ENCODE data around the gene MAPKAP1.
A peak's percentile ranks its signal among the peaks of the same experiment; 100 is the strongest.

The MAPKAP1 gene

GRCh38 chr9:125493384-125493783, 213.6 kb downstream of the MAPKAP1 start:
- H3K27ac Mint-ChIP-seq (ENCODE audit: low read depth), result no peak overlapping the region
- peaks cover 3% of the 10 kb centered on the region for H3K36me3 Mint-ChIP-seq (ENCODE audit: insufficient read depth)
- ATAC-seq (replicated peaks; ENCODE audit: extremely low read depth, poor library complexity, severe bottlenecking) (no peak), DNase-seq (ENCODE audit: low spot score in 2 of 2) (no peak)
- H3K27me3 Mint-ChIP-seq, result no peaks in the 10 kb centered on the region
- H3K4me3 Mint-ChIP-seq, result no peak overlapping the region
- H3K9me3 Mint-ChIP-seq, result no peaks in the 10 kb centered on the region
- H3K4me1 Mint-ChIP-seq, result peaks cover 6% of the 10 kb centered on the region

- DNase-seq (ENCODE audit: low spot score in 2 of 2), result no peak
- Mint-ChIP-seq H3K27me3 (no peaks in the 10 kb centered on the region), H3K4me1 (peaks cover 6% of the 10 kb centered on the region), H3K27ac (ENCODE audit: low read depth) (no peak overlapping the region), H3K4me3 (no peak overlapping the region), H3K9me3 (no peaks in the 10 kb centered on the region), H3K36me3 (ENCODE audit: insufficient read depth) (peaks cover 3% of the 10 kb centered on the region)
- no peak for ATAC-seq (replicated peaks; ENCODE audit: extremely low read depth, poor library complexity, severe bottlenecking)
Measured at GRCh38 chr9:125492719-125493118, 214.3 kb downstream of the MAPKAP1 start.

GRCh38 chr9:125487842-125488241, 219.2 kb downstream of the MAPKAP1 start:
- no peak overlapping the region for H3K27ac Mint-ChIP-seq (ENCODE audit: low read depth)
- no peak overlapping the region for H3K4me3 Mint-ChIP-seq
- peaks cover 14% of the 10 kb centered on the region for H3K36me3 Mint-ChIP-seq (ENCODE audit: insufficient read depth)
- ATAC-seq (replicated peaks; ENCODE audit: extremely low read depth, poor library complexity, severe bottlenecking), result no peak
- H3K27me3 Mint-ChIP-seq, result no peaks in the 10 kb centered on the region
- no peak for DNase-seq (ENCODE audit: low spot score in 2 of 2)
- no peaks in the 10 kb centered on the region for H3K9me3 Mint-ChIP-seq
- H3K4me1 Mint-ChIP-seq, result peaks cover 12% of the 10 kb centered on the region

DNA sequence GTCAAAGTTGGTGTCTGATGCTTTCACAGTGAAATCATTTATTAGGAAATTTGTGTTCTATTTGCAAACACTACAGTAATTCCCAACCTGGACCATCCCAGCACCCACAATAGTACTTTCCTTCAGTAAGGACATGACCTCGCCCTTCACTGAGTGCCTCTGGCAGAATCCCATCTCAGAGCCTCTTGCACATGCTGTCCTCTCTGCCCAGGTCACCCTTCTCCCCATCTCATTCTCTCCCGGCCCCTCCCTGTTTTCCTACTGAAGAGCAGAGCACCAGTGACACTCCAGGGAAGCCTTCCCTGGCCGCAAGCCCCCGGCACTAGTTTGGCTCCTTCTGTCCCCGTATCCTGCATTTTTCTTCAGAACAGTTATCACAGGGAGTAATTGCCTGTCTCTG, 220.4 kb downstream of the MAPKAP1 start:
- H3K27me3 Mint-ChIP-seq, result no peaks in the 10 kb centered on the region
- H3K4me3 Mint-ChIP-seq, result no peak overlapping the region
- peaks cover 12% of the 10 kb centered on the region for H3K4me1 Mint-ChIP-seq
- H3K27ac Mint-ChIP-seq (ENCODE audit: low read depth), result peak overlapping the region; percentile 24
- ATAC-seq (replicated peaks; ENCODE audit: extremely low read depth, poor library complexity, severe bottlenecking) (no peak), DNase-seq (ENCODE audit: low spot score in 2 of 2) (no peak)
- peaks cover 16% of the 10 kb centered on the region for H3K36me3 Mint-ChIP-seq (ENCODE audit: insufficient read depth)
- H3K9me3 Mint-ChIP-seq, result no peaks in the 10 kb centered on the region

- DNase-seq (ENCODE audit: low spot score in 2 of 2) (no peak), ATAC-seq (replicated peaks; ENCODE audit: extremely low read depth, poor library complexity, severe bottlenecking) (no peak)
- no peak overlapping the region for H3K27ac Mint-ChIP-seq (ENCODE audit: low read depth)
- H3K36me3 Mint-ChIP-seq (ENCODE audit: insufficient read depth), result peaks cover 17% of the 10 kb centered on the region
- no peaks in the 10 kb centered on the region for H3K9me3 Mint-ChIP-seq
- no peak overlapping the region for H3K4me3 Mint-ChIP-seq
- H3K4me1 Mint-ChIP-seq, result peaks cover 12% of the 10 kb centered on the region
- no peaks in the 10 kb centered on the region for H3K27me3 Mint-ChIP-seq
Measured at GRCh38 chr9:125486152-125486508, 220.9 kb downstream of the MAPKAP1 start.

GRCh38 chr9:125485471-125486151, 221.4 kb downstream of the MAPKAP1 start:
- no peak for ATAC-seq (replicated peaks; ENCODE audit: extremely low read depth, poor library complexity, severe bottlenecking)
- Mint-ChIP-seq H3K27ac (ENCODE audit: low read depth) (no peak overlapping the region), H3K27me3 (no peaks in the 10 kb centered on the region), H3K9me3 (no peaks in the 10 kb centered on the region), H3K36me3 (ENCODE audit: insufficient read depth) (peaks cover 18% of the 10 kb centered on the region), H3K4me3 (no peak overlapping the region), H3K4me1 (peaks cover 12% of the 10 kb centered on the region)
- no peak for DNase-seq (ENCODE audit: low spot score in 2 of 2)

- H3K4me3 Mint-ChIP-seq, result no peak overlapping the region
- H3K27me3 Mint-ChIP-seq, result no peaks in the 10 kb centered on the region
- ATAC-seq (replicated peaks; ENCODE audit: extremely low read depth, poor library complexity, severe bottlenecking), result no peak
- peaks cover 21% of the 10 kb centered on the region for H3K36me3 Mint-ChIP-seq (ENCODE audit: insufficient read depth)
- peaks cover 12% of the 10 kb centered on the region for H3K4me1 Mint-ChIP-seq
- H3K9me3 Mint-ChIP-seq, result no peaks in the 10 kb centered on the region
- no peak overlapping the region for H3K27ac Mint-ChIP-seq (ENCODE audit: low read depth)
- no peak for DNase-seq (ENCODE audit: low spot score in 2 of 2)
Measured at GRCh38 chr9:125484350-125485282, 222.4 kb downstream of the MAPKAP1 start.

DNA sequence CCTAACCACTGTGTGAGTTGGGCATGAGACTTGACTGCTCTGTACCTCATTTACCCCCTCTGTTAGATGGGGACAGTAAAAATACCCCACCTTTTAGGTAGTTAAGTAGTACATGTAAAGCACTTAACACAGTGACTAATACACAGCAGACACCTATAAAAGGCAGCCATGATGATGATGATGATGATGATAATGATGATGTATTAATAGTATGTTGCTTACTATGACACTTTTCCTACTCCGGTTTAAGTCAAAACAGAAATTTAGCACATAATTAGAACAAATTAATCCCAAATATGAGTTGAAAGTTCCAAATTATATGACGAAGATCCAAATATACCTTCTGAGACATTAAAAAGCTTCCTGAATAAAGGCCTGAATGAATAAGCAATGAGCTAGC, 223.3 kb downstream of the MAPKAP1 start:
- no peak overlapping the region for H3K27ac Mint-ChIP-seq (ENCODE audit: low read depth)
- peaks cover 23% of the 10 kb centered on the region for H3K36me3 Mint-ChIP-seq (ENCODE audit: insufficient read depth)
- no peaks in the 10 kb centered on the region for H3K9me3 Mint-ChIP-seq
- peaks cover 7% of the 10 kb centered on the region for H3K4me1 Mint-ChIP-seq
- DNase-seq (ENCODE audit: low spot score in 2 of 2) (no peak), ATAC-seq (replicated peaks; ENCODE audit: extremely low read depth, poor library complexity, severe bottlenecking) (no peak)
- H3K4me3 Mint-ChIP-seq, result no peak overlapping the region
- H3K27me3 Mint-ChIP-seq, result no peaks in the 10 kb centered on the region

- no peaks in the 10 kb centered on the region for H3K4me1 Mint-ChIP-seq
- H3K27ac Mint-ChIP-seq (ENCODE audit: low read depth), result no peak overlapping the region
- peaks cover 26% of the 10 kb centered on the region for H3K36me3 Mint-ChIP-seq (ENCODE audit: insufficient read depth)
- DNase-seq (ENCODE audit: low spot score in 2 of 2), result no peak
- H3K27me3 Mint-ChIP-seq, result no peaks in the 10 kb centered on the region
- ATAC-seq (replicated peaks; ENCODE audit: extremely low read depth, poor library complexity, severe bottlenecking), result no peak
- H3K9me3 Mint-ChIP-seq, result no peaks in the 10 kb centered on the region
- H3K4me3 Mint-ChIP-seq, result no peak overlapping the region
Measured at GRCh38 chr9:125479846-125480615, 227.0 kb downstream of the MAPKAP1 start.

DNA sequence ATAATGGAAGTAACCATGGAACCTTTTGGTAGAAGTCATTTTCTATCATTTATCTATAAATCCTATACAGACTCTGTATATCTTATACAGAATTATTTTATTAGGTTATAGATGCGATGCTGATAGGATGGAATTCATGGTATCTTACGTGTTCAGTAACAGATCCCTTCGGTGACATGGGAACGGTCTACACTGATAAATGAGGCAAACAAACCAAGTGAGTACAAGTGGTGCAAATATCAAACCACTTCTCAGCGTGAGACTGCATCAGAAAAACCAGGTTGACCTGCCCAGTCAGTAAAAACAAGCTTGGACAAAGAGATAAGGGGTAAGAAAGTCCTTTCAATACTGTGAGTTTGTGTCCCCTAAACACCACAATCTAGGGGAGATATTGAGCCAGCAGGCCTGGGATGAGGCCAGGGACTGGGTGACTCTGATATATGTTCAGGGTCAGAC, 229.9 kb downstream of the MAPKAP1 start:
- no peak for DNase-seq (ENCODE audit: low spot score in 2 of 2)
- Mint-ChIP-seq H3K36me3 (ENCODE audit: insufficient read depth) (peaks cover 24% of the 10 kb centered on the region), H3K9me3 (no peaks in the 10 kb centered on the region), H3K4me1 (no peaks in the 10 kb centered on the region), H3K27me3 (no peaks in the 10 kb centered on the region), H3K27ac (ENCODE audit: low read depth) (no peak overlapping the region), H3K4me3 (no peak overlapping the region)
- ATAC-seq (replicated peaks; ENCODE audit: extremely low read depth, poor library complexity, severe bottlenecking), result no peak

- Mint-ChIP-seq H3K36me3 (ENCODE audit: insufficient read depth) (peaks cover 23% of the 10 kb centered on the region), H3K27me3 (no peaks in the 10 kb centered on the region), H3K27ac (ENCODE audit: low read depth) (no peak overlapping the region), H3K4me1 (no peaks in the 10 kb centered on the region), H3K4me3 (no peak overlapping the region), H3K9me3 (no peaks in the 10 kb centered on the region)
- ATAC-seq (replicated peaks; ENCODE audit: extremely low read depth, poor library complexity, severe bottlenecking) (no peak), DNase-seq (ENCODE audit: low spot score in 2 of 2) (no peak)
Measured at GRCh38 chr9:125476645-125477044, 230.4 kb downstream of the MAPKAP1 start.

- Mint-ChIP-seq H3K36me3 (ENCODE audit: insufficient read depth) (peaks cover 19% of the 10 kb centered on the region), H3K9me3 (no peaks in the 10 kb centered on the region), H3K27me3 (no peaks in the 10 kb centered on the region), H3K27ac (ENCODE audit: low read depth) (no peak overlapping the region), H3K4me1 (no peaks in the 10 kb centered on the region), H3K4me3 (no peak overlapping the region)
- DNase-seq (ENCODE audit: low spot score in 2 of 2) (no peak), ATAC-seq (replicated peaks; ENCODE audit: extremely low read depth, poor library complexity, severe bottlenecking) (no peak)
Measured at GRCh38 chr9:125475385-125475784, 231.6 kb downstream of the MAPKAP1 start.

Data from central memory CD8-positive, alpha-beta T cell (primary cell).